ENCODE results near the gene AHI1.

- TF ChIP-seq ZBTB8A (CRISPR knock-in tag; IDR thresholded peaks at IDR 0.05; ENCODE audit: borderline replicate concordance, low read depth), result no peak
- TF ChIP-seq MAFK (conservative IDR thresholded peaks at IDR 0.05 in 1 of 2, IDR thresholded peaks at IDR 0.05 in 1 of 2; ENCODE audit: low read length in 2 of 2), result no peak
- no peak for TF ChIP-seq POLR2AphosphoS5 (IDR thresholded peaks at IDR 0.05; ENCODE audit: low read depth, low read length)
- no peak for TF ChIP-seq ZNF362 (CRISPR knock-in tag; IDR thresholded peaks at IDR 0.05; ENCODE audit: borderline replicate concordance)
- no peak for TF ChIP-seq SAP130 (CRISPR knock-in tag; IDR thresholded peaks at IDR 0.05; ENCODE audit: low read depth)
These were observed 187.2 kb downstream of the AHI1 start for GRCh38 chr6:135310291-135310690.
